GM20000 (cell line): ENCODE results near the gene MAGOH.

Experiments
- DNase-seq: peaks from one replicate; pipeline ENCODE4 v3.0.0; 2012; ENCODE audit warnings: low spot score
- CTCF ChIP-seq: IDR thresholded peaks from 2 replicates; pipeline ENCODE4 v1.5.1; 2012; ENCODE audit warnings: mild to moderate bottlenecking, control low read depth; ENCODE audit errors: extremely low read depth, missing control alignments

MAGOH gene

GRCh38 chr1:53246261-53247134 lies 8.2 kb upstream of the MAGOH start:
- DNase-seq: no peak
- no peak for TF ChIP-seq CTCF

- no peak for TF ChIP-seq CTCF
- DNase-seq: no peak
Measured at GRCh38 chr1:53244141-53244540, 5.8 kb upstream of the MAGOH start.

- TF ChIP-seq CTCF: no peak
- DNase-seq: no peak
Measured at GRCh38 chr1:53242381-53242780, 4.1 kb upstream of the MAGOH start.

DNA sequence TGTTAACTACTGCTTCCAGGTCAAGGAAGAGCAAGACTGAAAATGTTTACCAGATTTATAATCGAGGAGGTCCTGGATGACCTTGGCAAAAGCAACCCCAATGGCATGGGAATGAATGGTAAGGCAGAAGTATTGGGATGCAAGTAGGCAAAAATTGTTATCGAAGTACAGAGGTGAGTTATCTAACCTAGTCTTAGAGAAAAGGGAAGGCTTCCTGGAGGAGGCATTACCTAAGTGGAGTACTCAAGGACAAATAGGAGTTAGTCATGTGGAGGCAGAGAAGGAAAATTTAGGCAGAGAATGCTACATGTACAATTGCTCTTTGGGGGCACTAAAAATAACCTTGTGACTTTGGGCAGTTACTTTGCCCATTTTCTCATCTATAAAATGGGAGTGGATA lies 3.5 kb upstream of the MAGOH start:
- no peak for TF ChIP-seq CTCF
- DNase-seq: no peak

GRCh38 chr1:53237638-53238037 lies 680 bp downstream of the MAGOH start:
- TF ChIP-seq CTCF: no peak
- DNase-seq: no peak

- no peak for DNase-seq
Measured at GRCh38 chr1:53220962-53221286, 17.4 kb downstream of the MAGOH start.

More at GRCh38 chr1:53220962-53221286, 17.4 kb downstream of the MAGOH start:
- TF ChIP-seq CTCF: no peak
